Activated CD4-positive, alpha-beta memory T cell treated with anti-CD3 and anti-CD28 coated beads, Interleukin-2, amount 10 ng/mL, durations not matched to agents 7 days and 5 days (primary cell): ENCODE data around the gene EYS. TPM values are rescaled to one million over a fixed set of nuclear protein-coding genes. Genes with fewer than 3 reads are reported as not detected.

ENCODE experiments used
- CTCF ChIA-PET: fragments of 350-600 bp; sonication (Branson Sonifier 250); formaldehyde crosslinking; loops from one replicate; lab custom pipeline; 2021; ENCODE audit warnings: antibody characterized with exemption, inconsistent platforms; lab: Charles Lee
- POLR2A ChIA-PET: fragments of 350-600 bp; sonication (Branson Sonifier 250); formaldehyde crosslinking; loops from one replicate; lab custom pipeline; 2021; ENCODE audit warnings: antibody characterized with exemption; lab: Charles Lee
- DNase-seq: peaks from one replicate; pipeline ENCODE4 v3.0.0-alpha.2; 2020
- H3K27ac Mint-ChIP-seq: one replicate; pipeline ENCODE4 v1.8.0; 2021; ENCODE audit warnings: mild to moderate bottlenecking, mixed read lengths
- H3K27me3 Mint-ChIP-seq: one replicate; pipeline ENCODE4 v1.8.0; 2021; ENCODE audit warnings: mixed read lengths
- H3K36me3 Mint-ChIP-seq: one replicate; pipeline ENCODE4 v1.8.0; 2021; ENCODE audit warnings: low read depth, mixed read lengths
- H3K4me1 Mint-ChIP-seq: one replicate; pipeline ENCODE4 v1.8.0; 2021; ENCODE audit warnings: mixed read lengths
- H3K4me3 Mint-ChIP-seq: one replicate; pipeline ENCODE4 v1.8.0; 2021; ENCODE audit warnings: mild to moderate bottlenecking, mixed read lengths
- H3K9me3 Mint-ChIP-seq: one replicate; pipeline ENCODE4 v1.8.0; 2021; ENCODE audit warnings: mixed read lengths
- total RNA-seq, 2 experiments: library from RNA; stranded (reverse); gene quantifications; one replicate each; pipeline ENCODE4 v1.2.3, GENCODE V29; 2021

Gene EYS
- total RNA-seq, 2 experiments from 2014 or later: not detected

DNA sequence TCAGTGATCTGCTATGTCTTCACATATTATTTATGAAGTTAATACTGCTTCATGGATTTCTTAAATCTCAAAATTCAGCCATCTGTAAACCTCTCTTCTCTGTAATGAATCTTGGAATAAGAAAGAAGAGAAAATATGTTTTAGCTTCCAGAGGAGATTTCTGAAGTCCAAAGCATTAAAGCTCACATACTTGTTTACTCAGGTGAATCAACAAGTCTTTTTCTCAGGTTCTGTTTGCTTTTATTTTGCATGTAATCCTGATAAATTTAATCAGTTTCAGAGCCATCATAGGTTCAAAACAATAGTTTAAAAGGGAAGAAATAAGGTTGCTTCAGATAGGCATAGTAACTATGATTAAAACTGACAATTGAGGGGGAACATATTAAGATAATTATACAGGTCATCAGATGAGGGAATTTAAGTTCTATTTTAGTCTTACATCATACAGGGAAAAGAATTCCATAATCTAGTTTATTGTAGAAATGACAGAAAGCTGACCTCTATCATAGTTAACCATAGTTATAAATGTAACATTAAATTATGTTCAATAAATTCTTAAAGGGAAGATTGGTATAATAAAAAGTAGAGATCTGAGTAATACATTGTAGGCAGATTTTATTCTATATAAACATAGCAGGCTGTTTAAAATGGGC is 716.2 kb downstream of the EYS start:
- H3K27me3 Mint-ChIP-seq: no peaks in the 10 kb centered on the region
- CTCF ChIA-PET: no interaction called here

DNA sequence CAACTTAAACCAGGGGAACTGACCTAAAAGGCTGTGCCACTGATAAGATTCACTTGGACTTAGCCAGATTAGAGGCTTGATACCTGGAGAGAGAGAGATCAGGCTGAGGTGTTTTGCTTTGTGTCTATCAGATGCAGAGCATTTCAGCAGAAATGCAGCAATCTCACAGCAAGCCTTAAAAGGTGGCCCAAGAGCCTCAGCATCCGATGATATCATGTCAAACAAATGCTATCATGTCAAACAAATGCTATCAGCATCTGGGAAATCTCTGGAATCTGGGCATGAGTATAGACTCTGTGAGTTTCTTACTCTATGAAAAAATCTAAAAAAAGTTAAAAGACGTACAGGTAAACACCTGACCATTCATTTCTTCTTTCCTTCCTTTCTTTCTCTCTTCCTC is 718.9 kb downstream of the EYS start:
- DNase-seq: no peak
- ChIA-PET CTCF (no interaction called here), POLR2A (no interaction called here)
- Mint-ChIP-seq H3K36me3 (no peaks in the 10 kb centered on the region), H3K4me1 (no peaks in the 10 kb centered on the region), H3K4me3 (no peak overlapping the region), H3K27ac (no peak overlapping the region), H3K9me3 (peaks cover 5% of the 10 kb centered on the region), H3K27me3 (no peaks in the 10 kb centered on the region)

More for the DNA sequence above, 716.2 kb downstream of the EYS start:
- POLR2A ChIA-PET: no interaction called here
- DNase-seq: no peak
- Mint-ChIP-seq H3K27ac (no peak overlapping the region), H3K36me3 (no peaks in the 10 kb centered on the region), H3K4me3 (no peak overlapping the region), H3K4me1 (no peaks in the 10 kb centered on the region), H3K9me3 (peaks cover 3% of the 10 kb centered on the region)

DNA sequence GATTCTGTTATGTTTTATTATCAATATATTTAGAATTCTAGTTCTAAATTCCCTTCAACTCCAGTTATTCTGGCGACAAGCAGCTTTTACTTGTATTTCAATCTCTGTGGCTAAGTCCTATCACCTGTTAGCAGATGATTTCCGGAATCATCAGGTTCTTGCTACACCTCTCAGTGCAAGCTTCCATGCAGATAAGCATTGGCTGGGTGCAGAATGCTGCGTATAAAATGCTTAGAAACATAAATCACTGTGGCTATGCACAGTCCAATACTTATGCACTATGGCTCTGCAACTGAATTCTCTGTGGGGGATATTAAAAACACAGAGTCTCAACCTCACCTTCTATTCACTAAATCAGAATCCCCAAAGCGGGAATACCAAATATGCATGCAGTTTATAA is 720.0 kb downstream of the EYS start:
- no peak for DNase-seq
- Mint-ChIP-seq H3K4me1 (no peaks in the 10 kb centered on the region), H3K4me3 (no peak overlapping the region), H3K9me3 (peaks cover 2% of the 10 kb centered on the region), H3K36me3 (no peaks in the 10 kb centered on the region), H3K27ac (no peak overlapping the region), H3K27me3 (no peaks in the 10 kb centered on the region)
- POLR2A ChIA-PET: no interaction called here
- CTCF ChIA-PET: no interaction called here

DNA sequence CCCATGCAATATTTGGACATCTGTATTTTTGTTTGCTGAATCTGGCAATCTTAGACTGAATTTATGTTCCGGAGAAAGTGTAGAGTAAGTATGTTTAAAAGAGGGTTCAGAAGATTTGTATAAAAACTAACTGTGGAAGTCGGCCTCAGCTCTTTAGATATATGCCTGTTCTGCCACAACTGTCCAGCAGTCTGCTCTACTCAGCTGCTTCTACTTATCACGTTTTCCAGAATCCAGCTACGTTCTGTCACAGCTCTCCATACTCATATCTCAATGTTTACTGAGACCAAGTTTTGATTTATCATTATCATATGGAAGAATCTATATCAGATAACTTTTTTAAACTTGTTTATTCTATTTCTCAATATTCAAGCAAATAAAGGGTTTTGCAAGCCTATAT is 721.3 kb downstream of the EYS start:
- ChIA-PET POLR2A (no interaction called here), CTCF (no interaction called here)
- H3K27me3 Mint-ChIP-seq: no peaks in the 10 kb centered on the region
- H3K9me3 Mint-ChIP-seq: peaks cover 2% of the 10 kb centered on the region
- H3K4me3 Mint-ChIP-seq: no peak overlapping the region
- no peak overlapping the region for H3K27ac Mint-ChIP-seq
- no peaks in the 10 kb centered on the region for H3K36me3 Mint-ChIP-seq
- no peak for DNase-seq
- H3K4me1 Mint-ChIP-seq: no peaks in the 10 kb centered on the region

DNA sequence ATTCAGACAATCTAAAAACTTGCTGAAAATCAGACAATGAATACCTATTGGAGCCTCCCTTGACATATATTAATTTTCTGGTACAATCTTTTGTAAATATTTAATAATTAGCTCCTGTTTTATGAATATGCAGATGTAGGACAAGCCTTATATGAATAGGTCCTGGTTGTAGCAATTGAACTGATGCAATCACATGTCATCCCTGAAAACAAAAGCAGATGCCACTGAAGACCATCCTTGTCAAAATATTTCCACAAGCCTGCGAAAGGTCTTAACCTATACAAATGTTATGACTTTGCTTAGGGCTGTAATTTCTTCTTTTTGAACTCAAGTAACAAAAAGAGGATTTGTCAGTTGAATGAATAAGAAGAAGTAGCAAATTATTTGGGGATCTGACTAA is 722.1 kb downstream of the EYS start:
- ChIA-PET POLR2A (no interaction called here), CTCF (no interaction called here)
- Mint-ChIP-seq H3K27me3 (no peaks in the 10 kb centered on the region), H3K27ac (no peak overlapping the region), H3K4me3 (no peak overlapping the region), H3K36me3 (no peaks in the 10 kb centered on the region), H3K9me3 (peaks cover 2% of the 10 kb centered on the region), H3K4me1 (no peaks in the 10 kb centered on the region)
- no peak for DNase-seq

DNA sequence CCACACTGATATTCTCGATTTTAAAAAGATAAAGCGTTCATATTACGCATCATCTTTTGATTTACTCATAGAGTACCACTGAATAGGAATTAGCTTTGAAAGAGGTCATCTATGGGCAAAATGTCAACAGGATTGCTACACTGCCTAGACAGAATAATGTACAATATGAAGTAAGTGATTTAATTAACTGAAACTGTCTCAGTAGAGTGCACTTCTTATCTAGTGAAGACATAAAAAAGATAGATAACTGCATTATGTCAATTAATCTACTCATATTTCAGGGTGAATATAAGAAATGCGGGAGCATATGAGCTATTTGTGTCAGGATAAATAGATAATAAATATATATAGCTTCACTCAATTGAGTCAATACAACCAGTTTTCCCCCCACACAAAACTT is 723.9 kb downstream of the EYS start:
- Mint-ChIP-seq H3K4me3 (no peak overlapping the region), H3K9me3 (peaks cover 2% of the 10 kb centered on the region)

DNA sequence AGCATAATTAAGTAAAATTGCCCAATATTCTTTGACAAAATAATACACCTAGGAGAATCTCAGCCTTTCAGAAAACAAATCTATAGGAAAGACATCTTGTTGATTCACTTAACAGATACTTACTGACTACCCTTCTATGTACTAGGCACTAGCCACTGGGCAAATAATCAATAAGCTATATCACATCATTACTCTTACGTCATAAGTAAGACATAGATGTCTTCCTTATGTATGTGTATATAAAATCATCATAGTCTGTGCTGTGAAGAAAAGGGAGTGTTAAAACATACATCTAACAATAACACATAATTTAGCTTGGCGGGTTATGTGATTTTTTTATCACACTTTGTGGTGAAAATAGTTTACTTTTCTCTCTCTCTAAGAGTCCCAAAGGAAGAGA is 733.9 kb downstream of the EYS start:
- H3K9me3 Mint-ChIP-seq: peaks cover 4% of the 10 kb centered on the region

More for the DNA sequence above, 723.9 kb downstream of the EYS start:
- ChIA-PET CTCF (no interaction called here), POLR2A (no interaction called here)
- no peak overlapping the region for H3K27ac Mint-ChIP-seq
- no peak for DNase-seq
- no peaks in the 10 kb centered on the region for H3K4me1 Mint-ChIP-seq
- H3K27me3 Mint-ChIP-seq: no peaks in the 10 kb centered on the region
- no peaks in the 10 kb centered on the region for H3K36me3 Mint-ChIP-seq

DNA sequence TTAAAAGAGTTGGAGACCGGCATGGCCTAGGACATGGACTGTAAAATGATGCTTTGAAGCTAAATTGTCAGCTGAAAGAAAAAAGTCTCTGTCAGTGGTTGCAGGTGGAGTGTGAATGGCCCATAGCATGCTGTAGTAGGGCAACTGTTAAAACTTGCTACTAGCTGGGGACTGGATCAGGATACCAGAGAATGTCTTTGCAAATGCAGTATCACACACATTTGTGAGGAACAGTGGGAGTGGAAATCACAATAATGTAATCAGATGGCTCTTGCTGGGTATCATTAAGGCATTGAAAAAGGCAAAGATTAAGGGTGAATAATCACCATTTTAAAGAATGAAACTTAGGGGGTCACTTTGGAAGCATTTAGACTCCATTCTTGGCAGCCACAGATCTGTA is 737.9 kb downstream of the EYS start:
- Mint-ChIP-seq H3K4me3 (no peak overlapping the region), H3K36me3 (no peaks in the 10 kb centered on the region), H3K4me1 (no peaks in the 10 kb centered on the region), H3K27ac (no peak overlapping the region), H3K9me3 (peaks cover 3% of the 10 kb centered on the region), H3K27me3 (no peaks in the 10 kb centered on the region)
- POLR2A ChIA-PET: no interaction called here
- CTCF ChIA-PET: no interaction called here
- DNase-seq: no peak

More for the DNA sequence above, 733.9 kb downstream of the EYS start:
- ChIA-PET CTCF (no interaction called here), POLR2A (no interaction called here)
- H3K4me3 Mint-ChIP-seq: no peak overlapping the region
- H3K4me1 Mint-ChIP-seq: no peaks in the 10 kb centered on the region
- DNase-seq: no peak
- H3K36me3 Mint-ChIP-seq: no peaks in the 10 kb centered on the region
- H3K27me3 Mint-ChIP-seq: no peaks in the 10 kb centered on the region
- H3K27ac Mint-ChIP-seq: no peak overlapping the region

DNA sequence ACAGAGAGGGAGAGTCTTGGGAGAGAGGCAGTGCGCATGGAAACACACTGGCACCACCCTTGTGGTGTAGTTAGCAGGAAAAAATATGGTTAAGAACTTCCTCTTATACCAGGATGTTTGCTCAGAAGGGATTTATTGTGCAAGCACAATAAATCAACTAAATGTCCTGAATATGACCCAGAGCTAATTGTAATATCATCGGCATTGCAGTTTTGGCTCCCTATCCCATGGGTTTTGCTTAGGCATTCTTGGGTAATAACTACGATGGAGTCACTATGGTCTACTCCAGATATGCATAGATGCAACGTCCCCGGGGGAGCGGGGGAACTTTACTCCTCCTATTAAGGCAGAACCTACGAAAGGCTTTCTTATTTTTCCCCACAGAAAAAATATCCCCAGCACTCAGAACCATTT is 751.6 kb downstream of the EYS start:
- POLR2A ChIA-PET: no interaction called here
- Mint-ChIP-seq H3K27me3 (no peaks in the 10 kb centered on the region), H3K9me3 (peaks cover 3% of the 10 kb centered on the region), H3K4me1 (no peaks in the 10 kb centered on the region), H3K4me3 (no peak overlapping the region), H3K27ac (no peak overlapping the region), H3K36me3 (no peaks in the 10 kb centered on the region)
- CTCF ChIA-PET: no interaction called here
- DNase-seq: no peak

DNA sequence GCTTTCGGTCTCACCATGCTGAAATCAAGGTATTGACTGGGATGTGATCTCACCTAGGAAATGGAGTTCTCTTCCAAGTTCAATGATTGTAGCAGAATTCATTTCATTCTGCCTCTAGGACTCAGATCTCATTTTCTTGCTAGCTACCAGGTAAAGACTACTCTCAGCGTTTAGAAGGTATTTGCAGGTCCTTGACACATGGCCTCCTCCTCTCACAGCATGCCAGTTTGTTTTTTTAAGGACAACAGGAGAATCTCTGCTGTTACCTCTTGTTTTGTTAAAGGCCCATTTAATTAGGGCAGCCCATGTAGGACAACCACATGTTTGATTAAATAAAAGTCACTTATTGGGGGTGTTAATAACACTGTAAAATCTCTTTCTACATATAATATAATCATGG is 757.8 kb downstream of the EYS start:
- Mint-ChIP-seq H3K4me1 (no peaks in the 10 kb centered on the region), H3K9me3 (peaks cover under 1% of the 10 kb centered on the region), H3K27ac (no peak overlapping the region), H3K36me3 (no peaks in the 10 kb centered on the region), H3K27me3 (no peaks in the 10 kb centered on the region), H3K4me3 (no peak overlapping the region)
- ChIA-PET CTCF (no interaction called here), POLR2A (no interaction called here)
- no peak for DNase-seq

DNA sequence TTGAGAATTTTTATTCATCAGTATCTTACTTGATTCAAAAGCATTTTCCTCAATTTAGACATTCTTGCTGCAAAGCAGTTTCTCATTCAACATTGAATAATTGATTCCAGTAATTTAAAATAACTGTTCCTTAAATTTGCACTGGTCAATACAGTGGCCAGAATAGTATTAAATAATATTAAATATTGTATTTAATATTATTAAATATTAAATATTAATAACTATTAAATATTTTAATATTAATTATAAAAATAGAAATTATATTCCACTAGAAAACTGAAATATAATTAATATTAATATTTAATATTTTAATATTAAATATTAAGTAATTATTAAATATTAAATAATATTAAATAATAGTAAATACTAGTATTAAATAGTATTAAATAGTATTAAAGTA is 758.8 kb downstream of the EYS start:
- no peaks in the 10 kb centered on the region for H3K27me3 Mint-ChIP-seq
- H3K4me1 Mint-ChIP-seq: no peaks in the 10 kb centered on the region
- CTCF ChIA-PET: no interaction called here
- no peak overlapping the region for H3K4me3 Mint-ChIP-seq
- H3K27ac Mint-ChIP-seq: no peak overlapping the region
- H3K36me3 Mint-ChIP-seq: no peaks in the 10 kb centered on the region
- DNase-seq: no peak
- H3K9me3 Mint-ChIP-seq: peaks cover 7% of the 10 kb centered on the region
- POLR2A ChIA-PET: no interaction called here

DNA sequence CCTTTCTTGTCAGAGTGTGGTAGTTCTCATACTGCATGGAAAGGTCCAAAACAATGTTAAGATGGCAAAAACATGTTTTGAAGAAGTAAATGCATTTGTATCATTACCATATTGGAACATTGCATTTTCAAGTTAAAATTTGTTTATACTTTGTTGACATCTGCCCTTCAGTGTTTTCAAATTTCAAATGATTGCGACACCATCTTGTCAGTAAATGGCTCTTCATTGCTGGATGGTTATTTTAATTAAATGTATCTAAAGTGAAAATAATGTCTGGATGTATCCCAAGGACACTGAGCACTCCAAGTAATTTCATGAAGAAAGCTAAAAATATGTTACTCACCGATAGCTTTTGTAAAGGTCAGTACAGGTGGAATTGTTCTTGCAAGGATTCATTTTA is 761.6 kb downstream of the EYS start:
- Mint-ChIP-seq H3K9me3 (peaks cover 10% of the 10 kb centered on the region), H3K36me3 (no peaks in the 10 kb centered on the region), H3K27ac (no peak overlapping the region), H3K27me3 (no peaks in the 10 kb centered on the region), H3K4me1 (no peaks in the 10 kb centered on the region), H3K4me3 (no peak overlapping the region)
- ChIA-PET CTCF (no interaction called here), POLR2A (no interaction called here)
- no peak for DNase-seq

DNA sequence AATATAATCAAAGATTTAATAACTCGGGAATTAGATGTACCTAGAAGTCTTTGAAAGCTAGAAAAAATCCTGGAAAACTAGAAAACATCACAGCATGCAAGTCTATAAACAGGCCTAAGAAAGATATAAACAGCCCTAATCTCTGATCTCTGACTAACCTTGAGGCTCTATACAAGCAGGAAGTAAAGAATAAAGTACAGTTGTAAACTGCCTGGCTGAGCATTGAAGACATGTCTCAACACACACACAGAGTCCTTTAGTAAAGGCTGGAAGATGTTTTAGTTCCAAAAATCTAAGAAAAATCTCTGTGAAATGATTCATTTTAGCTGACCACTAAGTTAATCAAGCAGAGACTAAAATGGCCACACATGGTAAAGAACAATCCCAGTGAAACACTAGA is 774.5 kb downstream of the EYS start:
- Mint-ChIP-seq H3K36me3 (no peaks in the 10 kb centered on the region), H3K4me1 (no peaks in the 10 kb centered on the region), H3K9me3 (no peaks in the 10 kb centered on the region), H3K27me3 (no peaks in the 10 kb centered on the region), H3K27ac (no peak overlapping the region), H3K4me3 (no peak overlapping the region)
- no peak for DNase-seq
- CTCF ChIA-PET: no interaction called here
- POLR2A ChIA-PET: no interaction called here

DNA sequence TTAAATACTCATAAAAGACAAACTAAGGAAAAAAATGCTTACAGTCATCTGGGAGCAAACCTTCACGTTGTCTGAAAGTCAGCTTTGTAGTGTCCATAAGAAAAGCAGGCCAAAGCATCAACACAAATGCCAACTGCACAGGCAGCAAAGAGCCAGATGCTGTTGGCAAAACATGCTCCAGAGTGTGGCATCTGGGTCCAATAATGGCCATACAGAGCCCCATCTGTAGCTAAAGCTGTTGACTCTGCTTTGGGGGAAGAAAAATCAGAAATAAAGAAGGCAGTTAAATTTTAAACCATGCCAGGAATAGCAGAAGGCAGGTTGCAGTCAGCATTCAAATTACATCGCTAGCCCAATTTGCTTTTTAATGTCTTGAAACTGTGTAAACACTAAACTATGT is 776.3 kb downstream of the EYS start:
- ChIA-PET CTCF (no interaction called here), POLR2A (no interaction called here)
- Mint-ChIP-seq H3K4me1 (no peaks in the 10 kb centered on the region), H3K36me3 (no peaks in the 10 kb centered on the region), H3K27me3 (no peaks in the 10 kb centered on the region), H3K27ac (no peak overlapping the region), H3K9me3 (no peaks in the 10 kb centered on the region), H3K4me3 (no peak overlapping the region)
- no peak for DNase-seq
